GF-D8 (cell line): ENCODE data around the gene SLC22A1.
"Not testable (repeated sequence)": the region's sequence is repeated elsewhere in the genome, so short reads cannot be mapped to it uniquely, and the experiment has no call there.

Source experiments
- DNase-seq: peaks from one replicate; lab custom pipeline; 2025; lab: John Stamatoyannopoulos, UW

The SLC22A1 gene

GRCh38 chr6:160121558-160121957 is at the start of gene SLC22A1:
Gene SLC22A1 (plus strand): TSS chr6:160121815. CDS start chr6:160121936, 121 bp downstream.
- no peak for DNase-seq

- DNase-seq = no peak
These were observed 48.3 kb upstream of the SLC22A1 start for GRCh38 chr6:160073272-160073671.

GRCh38 chr6:160076009-160076408 is 45.6 kb upstream of the SLC22A1 start:
- DNase-seq = no peak

- DNase-seq = no peak
These were observed 44.6 kb upstream of the SLC22A1 start for GRCh38 chr6:160077024-160077423.

- no peak for DNase-seq
These were observed 44.1 kb upstream of the SLC22A1 start for GRCh38 chr6:160077526-160077925.

DNA sequence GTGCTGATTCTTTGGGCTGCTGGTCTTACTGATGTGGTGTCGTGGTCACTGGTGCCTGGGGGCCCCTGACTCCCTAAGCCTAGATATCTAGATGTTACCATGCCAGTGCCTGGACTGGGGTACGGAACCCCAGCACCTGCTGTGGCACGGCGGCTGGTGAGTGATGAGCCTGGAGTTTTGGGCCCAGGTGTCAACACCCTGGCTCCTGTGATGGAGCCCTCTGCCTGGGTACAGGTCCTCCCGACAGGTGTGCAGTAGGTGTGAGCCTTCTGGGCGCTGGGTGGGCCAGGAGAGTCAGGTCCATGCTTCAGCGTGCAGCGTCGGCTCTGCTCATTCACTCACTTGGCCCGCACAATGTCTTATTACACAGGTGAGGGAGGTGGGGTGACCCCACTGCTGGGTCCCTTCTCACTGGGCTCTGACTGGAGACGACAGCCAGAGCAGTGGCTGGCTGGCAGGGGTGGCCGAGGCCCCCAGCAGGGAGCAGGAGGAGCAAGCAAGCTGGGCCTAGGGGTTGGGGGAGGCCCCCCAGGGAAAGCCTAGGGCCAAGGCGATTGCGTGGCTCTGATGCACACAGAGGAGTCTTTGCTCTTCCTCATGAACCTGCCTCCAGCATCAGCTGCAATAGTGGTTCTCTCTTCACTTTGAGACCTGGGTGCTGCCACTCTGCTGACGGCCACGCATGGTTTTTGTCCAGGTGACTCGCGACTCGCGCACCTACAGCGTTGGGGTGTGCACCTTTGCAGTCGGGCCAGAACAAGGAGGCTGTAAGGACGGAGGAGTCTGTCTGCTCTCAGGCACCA is 42.5 kb upstream of the SLC22A1 start:
- DNase-seq = no peak

GRCh38 chr6:160079686-160080043 is 42.0 kb upstream of the SLC22A1 start:
- DNase-seq = no peak

GRCh38 chr6:160080097-160080496 is 41.5 kb upstream of the SLC22A1 start:
- DNase-seq = no peak

GRCh38 chr6:160081398-160081797 is 40.2 kb upstream of the SLC22A1 start:
- no peak for DNase-seq

GRCh38 chr6:160082627-160083026 is 39.0 kb upstream of the SLC22A1 start:
- DNase-seq = no peak

GRCh38 chr6:160084198-160084776 is 37.3 kb upstream of the SLC22A1 start:
- DNase-seq = no peak

GRCh38 chr6:160085226-160085625 is 36.4 kb upstream of the SLC22A1 start:
- no peak for DNase-seq

DNA sequence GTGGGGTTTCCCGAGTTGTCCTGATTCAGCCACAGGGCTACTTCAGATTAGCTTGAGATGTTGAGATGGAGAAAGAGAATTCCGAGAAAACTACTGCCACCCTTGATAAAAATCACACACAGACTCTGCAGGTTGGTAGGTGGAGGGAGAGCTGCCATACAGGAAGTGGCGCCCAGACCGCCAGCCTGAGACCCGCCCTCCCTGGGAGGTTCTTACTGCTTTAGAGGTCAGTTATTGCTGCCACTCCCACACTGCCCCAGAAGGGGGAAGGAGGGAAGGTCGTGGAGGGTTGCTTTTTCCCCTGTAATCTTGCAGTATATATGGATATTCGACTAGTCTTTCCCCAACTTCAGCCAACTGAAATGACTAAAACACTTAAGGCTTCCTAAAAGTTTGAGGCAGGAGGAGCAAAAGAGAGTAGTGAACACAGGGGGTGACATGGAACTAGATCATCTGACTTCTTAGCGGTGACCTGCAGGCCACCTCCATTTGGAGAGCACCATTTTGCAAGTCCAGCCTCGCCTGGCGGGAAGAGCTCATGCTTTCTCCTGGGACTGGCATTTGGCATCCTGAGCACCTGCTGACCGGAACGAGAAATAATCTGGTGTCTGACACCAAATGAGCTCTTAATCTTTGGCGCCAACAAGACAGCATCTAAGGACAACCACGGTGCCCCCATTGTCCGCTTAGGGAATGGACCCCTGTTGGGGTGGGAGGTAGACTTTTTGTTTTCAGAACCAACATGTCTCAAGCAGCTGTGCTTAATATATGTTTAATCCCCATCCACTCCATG is 35.7 kb upstream of the SLC22A1 start:
- DNase-seq = no peak

DNA sequence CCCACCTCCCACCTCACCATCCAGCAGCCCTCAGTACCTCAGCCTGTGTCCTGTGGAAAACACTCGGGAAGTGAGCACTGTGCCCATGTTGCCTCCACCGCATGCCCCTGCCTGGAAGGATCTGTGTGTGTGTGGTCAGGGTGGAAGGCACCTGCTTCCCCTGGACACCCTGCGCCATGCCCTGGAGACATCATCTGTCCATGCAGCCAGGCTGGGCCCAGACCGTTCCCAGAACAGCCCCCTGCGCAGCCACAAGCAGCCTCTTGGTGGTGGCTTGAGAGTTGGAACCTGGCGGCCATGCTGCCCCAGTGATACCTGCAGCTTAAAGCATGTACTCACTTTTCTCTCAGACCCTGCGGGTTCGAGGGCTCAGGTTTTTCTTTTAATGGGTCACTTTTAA is 34.9 kb upstream of the SLC22A1 start:
- no peak for DNase-seq

- DNase-seq = no peak
These were observed 33.4 kb upstream of the SLC22A1 start for GRCh38 chr6:160088069-160088783.

GRCh38 chr6:160088784-160089533 is 32.7 kb upstream of the SLC22A1 start:
- DNase-seq = no peak

DNA sequence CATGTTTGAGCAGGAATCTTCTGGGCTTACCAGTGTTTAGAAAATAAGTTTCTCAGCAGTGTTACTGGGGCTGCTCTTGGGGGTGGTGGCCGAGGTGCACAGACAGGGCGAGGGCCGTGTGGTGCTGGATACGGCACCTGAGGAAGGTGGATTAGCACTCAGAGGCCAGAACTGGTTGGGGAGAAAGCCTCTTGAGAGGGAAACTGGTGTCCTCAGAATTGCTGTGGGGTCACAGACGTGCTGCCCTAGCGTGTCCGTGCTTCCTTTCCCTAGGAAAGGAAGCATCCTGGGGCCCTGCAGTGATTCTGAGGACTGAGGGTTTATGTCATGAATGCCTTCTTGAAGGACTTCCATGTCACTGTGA is 32.1 kb upstream of the SLC22A1 start:
- DNase-seq = no peak

DNA sequence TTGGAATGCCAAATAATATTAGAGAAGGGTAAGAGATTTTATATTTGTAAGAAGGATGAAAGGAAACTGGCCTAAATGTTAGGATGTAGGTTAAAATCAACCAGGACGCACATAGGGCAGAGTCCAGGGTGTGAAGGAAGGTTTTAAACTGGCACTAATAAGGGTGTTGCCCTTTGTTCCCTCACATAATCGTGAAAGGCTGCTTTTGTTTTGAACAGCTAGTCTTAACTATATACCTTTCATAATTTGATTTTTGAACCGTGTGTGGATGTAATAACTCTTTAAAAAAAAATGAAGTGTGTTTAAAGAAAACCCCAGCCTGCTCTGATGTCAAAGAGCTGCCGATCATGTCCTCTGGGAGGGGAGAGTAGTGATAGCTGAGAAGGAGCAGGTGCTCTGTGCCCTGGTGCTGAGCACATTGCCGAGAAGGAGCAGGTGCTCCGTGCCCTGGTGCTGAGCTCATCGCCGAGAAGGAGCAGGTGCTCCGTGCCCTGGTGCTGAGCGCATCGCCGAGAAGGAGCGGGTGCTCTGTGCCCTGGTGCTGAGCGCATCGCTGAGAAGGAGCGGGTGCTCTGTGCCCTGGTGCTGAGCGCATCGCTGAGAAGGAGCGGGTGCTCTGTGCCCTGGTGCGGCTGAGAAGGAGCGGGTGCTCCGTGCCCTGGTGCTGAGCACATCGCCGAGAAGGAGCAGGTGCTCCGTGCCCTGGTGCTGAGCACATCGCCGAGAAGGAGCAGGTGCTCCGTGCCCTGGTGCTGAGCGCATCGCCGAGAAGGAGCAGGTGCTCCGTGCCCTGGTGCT is 31.0 kb upstream of the SLC22A1 start:
- DNase-seq = not testable (repeated sequence)

DNA sequence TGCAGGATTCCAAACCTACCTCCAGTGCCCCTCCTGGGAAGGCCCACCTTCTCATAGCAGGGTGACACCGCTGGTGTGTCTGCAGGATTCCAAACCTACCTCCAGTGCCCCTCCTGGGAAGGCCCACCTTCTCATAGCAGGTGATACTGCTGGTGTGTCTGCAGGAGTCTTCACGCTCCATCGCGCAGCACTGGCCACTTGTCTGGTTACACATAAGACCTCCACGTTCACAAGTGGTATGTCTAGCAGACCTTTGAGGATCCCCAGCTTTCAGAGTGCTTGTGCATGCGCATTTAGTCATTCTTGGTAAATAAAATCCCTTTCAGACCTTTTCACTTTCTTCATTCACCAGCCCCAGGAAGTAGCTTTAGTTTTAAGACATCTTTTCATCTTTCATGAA is 29.4 kb upstream of the SLC22A1 start:
- DNase-seq = not testable (repeated sequence)

- no peak for DNase-seq
These were observed 29.0 kb upstream of the SLC22A1 start for GRCh38 chr6:160092602-160093001.

GRCh38 chr6:160093061-160093460 is 28.6 kb upstream of the SLC22A1 start:
- DNase-seq = no peak
